Measurements from ENCODE around the gene CARMIL1.

DNA sequence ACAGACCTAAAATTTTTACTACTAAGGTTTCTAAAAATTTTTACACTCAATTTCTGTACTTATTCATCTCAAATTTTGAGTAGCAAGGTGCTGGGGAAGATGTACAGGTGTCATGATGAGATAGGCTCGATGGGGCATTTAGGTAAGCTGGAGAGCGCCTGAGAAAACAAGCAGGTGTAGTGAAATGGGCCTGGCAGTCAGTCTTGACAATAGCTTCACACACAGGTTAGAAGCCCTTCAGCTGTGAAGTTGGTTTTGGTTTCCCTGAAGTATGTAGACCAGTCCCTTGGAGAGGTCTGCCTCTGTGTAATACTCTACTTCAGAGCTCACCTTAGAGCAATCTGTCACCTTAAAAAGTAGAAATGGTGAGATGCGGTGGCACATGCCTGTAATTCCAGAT, 228.9 kb downstream of the CARMIL1 start:
- no peak for TF ChIP-seq CTCF (IDR thresholded peaks at IDR 0.05; ENCODE audit: insufficient read depth, low read depth, low read length)
- TF ChIP-seq EZH2 (IDR thresholded peaks at IDR 0.05; ENCODE audit: insufficient read depth, low read length), result no peak

Data from astrocyte (in vitro differentiated cells and primary cell).